NK-92 (cell line): ENCODE measurements around the gene MBNL3.
"Not testable (repeated sequence)": the region's sequence is repeated elsewhere in the genome, so short reads cannot be mapped to it uniquely, and the experiment has no call there.

Experiments used
- DNase-seq: peaks from one replicate; lab custom pipeline; 2025; ENCODE audit not compliant: unreplicated experiment; lab: John Stamatoyannopoulos, UW

The MBNL3 gene

GRCh38 chrX:132480581-132481203 lies 8.1 kb downstream of the MBNL3 start:
- no peak for DNase-seq

GRCh38 chrX:132474544-132475248 lies 14.1 kb downstream of the MBNL3 start:
- no peak for DNase-seq

- DNase-seq, result no peak
Observed at GRCh38 chrX:132472397-132472796, 16.4 kb downstream of the MBNL3 start.

GRCh38 chrX:132470831-132471230 lies 18.0 kb downstream of the MBNL3 start:
- no peak for DNase-seq

- no peak for DNase-seq
Observed at GRCh38 chrX:132470179-132470578, 18.7 kb downstream of the MBNL3 start.

GRCh38 chrX:132468454-132468853 lies 20.4 kb downstream of the MBNL3 start:
- no peak for DNase-seq

GRCh38 chrX:132467989-132468388 lies 20.8 kb downstream of the MBNL3 start:
- no peak for DNase-seq

GRCh38 chrX:132467026-132467425 lies 21.8 kb downstream of the MBNL3 start:
- no peak for DNase-seq

GRCh38 chrX:132463411-132463810 lies 25.4 kb downstream of the MBNL3 start:
- no peak for DNase-seq

GRCh38 chrX:132461886-132462285 lies 27.0 kb downstream of the MBNL3 start:
- DNase-seq, result no peak

- DNase-seq, result no peak
Observed at GRCh38 chrX:132452911-132453550, 35.8 kb downstream of the MBNL3 start.

- not testable (repeated sequence) for DNase-seq
Observed at GRCh38 chrX:132445909-132446308, 42.9 kb downstream of the MBNL3 start.

GRCh38 chrX:132444936-132445335 lies 43.9 kb downstream of the MBNL3 start:
- DNase-seq, result no peak

- DNase-seq, result no peak
Observed at GRCh38 chrX:132443196-132444135, 45.4 kb downstream of the MBNL3 start.

- no peak for DNase-seq
Observed at GRCh38 chrX:132442691-132443090, 46.1 kb downstream of the MBNL3 start.

- DNase-seq, result no peak
Observed at GRCh38 chrX:132435222-132435621, 53.6 kb downstream of the MBNL3 start.

GRCh38 chrX:132433551-132433950 lies 55.3 kb downstream of the MBNL3 start:
- DNase-seq, result no peak

GRCh38 chrX:132433001-132433400 lies 55.8 kb downstream of the MBNL3 start:
- no peak for DNase-seq

- DNase-seq, result no peak
Observed at GRCh38 chrX:132428896-132429295, 59.9 kb downstream of the MBNL3 start.

- no peak for DNase-seq
Observed at GRCh38 chrX:132426695-132427281, 62.0 kb downstream of the MBNL3 start.
